ENCODE results near the gene RGPD6. TPM values are rescaled to one million over a fixed set of nuclear protein-coding genes. Genes with fewer than 3 reads are reported as not detected.
"Not testable (repeated sequence)": the region's sequence is repeated elsewhere in the genome, so short reads cannot be mapped to it uniquely, and the experiment has no call there.

Gene RGPD6
- total and polyA plus RNA-seq, 8 donors: 2.3 to 181 (median 37.6) TPM

- H3K27ac ChIP-seq; H3K9me3 ChIP-seq; DNase-seq; H3K4me3 ChIP-seq; H3K4me1 ChIP-seq; intact Hi-C loops (cut with DNase I; ENCODE audit: low total_unique reads); H3K27me3 ChIP-seq; H3K36me3 ChIP-seq: not testable (repeated sequence)
- no CpG with 5 or more reads among the region's 15 CpGs for whole genome bisulfite sequencing, 5 donors
Observed at GRCh38 chr2:110589677-110590330, 12.8 kb upstream of the RGPD6 start.

GRCh38 chr2:110588520-110588919, 11.5 kb upstream of the RGPD6 start:
- WGBS, 5 donors: no CpG with 5 or more reads among the region's 1 CpG
- not testable (repeated sequence) for DNase-seq, H3K36me3 ChIP-seq

GRCh38 chr2:110579216-110579965, 2.4 kb upstream of the RGPD6 start:
- H3K36me3 ChIP-seq; H3K27me3 ChIP-seq; intact Hi-C loops (cut with DNase I; ENCODE audit: low total_unique reads); DNase-seq; H3K27ac ChIP-seq; H3K9me3 ChIP-seq; H3K4me1 ChIP-seq; H3K4me3 ChIP-seq: not testable (repeated sequence)
- WGBS, 5 donors: no CpG with 5 or more reads among the region's 12 CpGs

More at GRCh38 chr2:110588520-110588919, 11.5 kb upstream of the RGPD6 start:
- H3K27me3 ChIP-seq; H3K9me3 ChIP-seq; H3K27ac ChIP-seq; H3K4me3 ChIP-seq; H3K4me1 ChIP-seq; intact Hi-C loops (cut with DNase I; ENCODE audit: low total_unique reads): not testable (repeated sequence)

- H3K9me3 ChIP-seq; H3K4me1 ChIP-seq; intact Hi-C loops (cut with DNase I; ENCODE audit: low total_unique reads); DNase-seq; H3K4me3 ChIP-seq; H3K27ac ChIP-seq; H3K36me3 ChIP-seq; H3K27me3 ChIP-seq: not testable (repeated sequence)
- no CpG with 5 or more reads among the region's 1 CpG for WGBS, 5 donors
Observed at GRCh38 chr2:110578429-110578828, 1.4 kb upstream of the RGPD6 start.

- H3K27me3 ChIP-seq; H3K4me3 ChIP-seq; H3K4me1 ChIP-seq; H3K27ac ChIP-seq; intact Hi-C loops (cut with DNase I; ENCODE audit: low total_unique reads); DNase-seq; H3K9me3 ChIP-seq; H3K36me3 ChIP-seq: not testable (repeated sequence)
- WGBS, 5 donors: no CpG with 5 or more reads among the region's 8 CpGs
Observed at GRCh38 chr2:110499755-110500377, 77.2 kb downstream of the RGPD6 start.

GRCh38 chr2:110496027-110496426, 81.0 kb downstream of the RGPD6 start:
- DNase-seq; H3K36me3 ChIP-seq; H3K9me3 ChIP-seq; H3K4me1 ChIP-seq; H3K4me3 ChIP-seq; H3K27me3 ChIP-seq; intact Hi-C loops (cut with DNase I; ENCODE audit: low total_unique reads); H3K27ac ChIP-seq: not testable (repeated sequence)
- no CpG with 5 or more reads among the region's 6 CpGs for WGBS, 5 donors

GRCh38 chr2:110494488-110494887, 82.5 kb downstream of the RGPD6 start:
- H3K36me3 ChIP-seq; DNase-seq; H3K4me3 ChIP-seq; H3K27ac ChIP-seq; H3K9me3 ChIP-seq; H3K27me3 ChIP-seq; H3K4me1 ChIP-seq; intact Hi-C loops (cut with DNase I; ENCODE audit: low total_unique reads): not testable (repeated sequence)
- WGBS, 5 donors: no CpG with 5 or more reads among the region's 3 CpGs

GRCh38 chr2:110488991-110489390, 88.0 kb downstream of the RGPD6 start:
- H3K9me3 ChIP-seq; H3K4me3 ChIP-seq; H3K27me3 ChIP-seq; H3K4me1 ChIP-seq; DNase-seq; H3K36me3 ChIP-seq; H3K27ac ChIP-seq; intact Hi-C loops (cut with DNase I; ENCODE audit: low total_unique reads): not testable (repeated sequence)
- whole genome bisulfite sequencing, 5 donors: no CpG with 5 or more reads among the region's 1 CpG

- not testable (repeated sequence) for H3K36me3 ChIP-seq, H3K27me3 ChIP-seq
- WGBS, 5 donors: no CpG with 5 or more reads among the region's 4 CpGs
Observed at GRCh38 chr2:110482697-110483096, 94.3 kb downstream of the RGPD6 start.

GRCh38 chr2:110481200-110481599, 95.8 kb downstream of the RGPD6 start:
- H3K27me3 ChIP-seq; H3K27ac ChIP-seq; H3K36me3 ChIP-seq; H3K9me3 ChIP-seq; intact Hi-C loops (cut with DNase I; ENCODE audit: low total_unique reads); DNase-seq; H3K4me1 ChIP-seq; H3K4me3 ChIP-seq: not testable (repeated sequence)
- WGBS, 5 donors: no CpG with 5 or more reads among the region's 3 CpGs

More at GRCh38 chr2:110482697-110483096, 94.3 kb downstream of the RGPD6 start:
- intact Hi-C loops (cut with DNase I; ENCODE audit: low total_unique reads); DNase-seq; H3K9me3 ChIP-seq; H3K4me1 ChIP-seq; H3K27ac ChIP-seq; H3K4me3 ChIP-seq: not testable (repeated sequence)

- no CpG with 5 or more reads among the region's 4 CpGs for WGBS, 5 donors
- H3K36me3 ChIP-seq; H3K4me3 ChIP-seq; H3K27ac ChIP-seq; H3K27me3 ChIP-seq; intact Hi-C loops (cut with DNase I; ENCODE audit: low total_unique reads); DNase-seq; H3K9me3 ChIP-seq; H3K4me1 ChIP-seq: not testable (repeated sequence)
Observed at GRCh38 chr2:110480084-110480483, 96.9 kb downstream of the RGPD6 start.

GRCh38 chr2:110477370-110477769, 99.7 kb downstream of the RGPD6 start:
- intact Hi-C loops (cut with DNase I; ENCODE audit: low total_unique reads); H3K36me3 ChIP-seq; H3K4me3 ChIP-seq; DNase-seq; H3K4me1 ChIP-seq; H3K27me3 ChIP-seq; H3K9me3 ChIP-seq; H3K27ac ChIP-seq: not testable (repeated sequence)
- no CpG with 5 or more reads among the region's 7 CpGs for WGBS, 5 donors
